ENCODE data around the gene SYT9. TPM values are rescaled to one million over a fixed set of nuclear protein-coding genes. Genes with fewer than 3 reads are reported as not detected.

Gene SYT9
- total RNA-seq, 1 donor from 2014 or later = 0.21 TPM

DNA sequence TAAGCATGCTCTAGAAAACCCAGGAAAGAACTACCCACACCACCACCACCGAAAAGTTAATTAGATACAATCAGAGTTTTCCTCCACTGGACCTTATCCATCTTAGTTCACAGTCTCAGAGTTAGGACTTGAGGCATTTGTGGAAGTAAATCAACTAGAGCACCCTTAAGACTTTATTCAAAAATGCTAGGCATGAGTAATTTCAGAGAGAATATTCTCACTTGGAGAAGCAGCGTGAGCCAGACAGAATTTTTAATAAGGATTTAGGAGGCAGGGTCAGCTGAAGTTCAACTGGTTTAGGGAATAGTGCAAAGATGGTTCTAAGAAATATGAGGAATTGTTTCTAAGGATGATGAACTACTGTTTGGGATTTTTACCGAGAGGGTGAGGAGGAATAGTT, 232.4 kb downstream of the SYT9 start:
- H3K27me3 Mint-ChIP-seq (ENCODE audit: unreplicated experiment) = no peaks in the 10 kb centered on the region
- H3K4me3 Mint-ChIP-seq (ENCODE audit: unreplicated experiment) = no peak overlapping the region
- peaks cover 4% of the 10 kb centered on the region for H3K4me1 Mint-ChIP-seq (ENCODE audit: unreplicated experiment)
- H3K36me3 Mint-ChIP-seq (ENCODE audit: low read depth, unreplicated experiment) = no peaks in the 10 kb centered on the region
- H3K27ac Mint-ChIP-seq (ENCODE audit: unreplicated experiment) = no peak overlapping the region
- TF ChIP-seq, protein P1, sequence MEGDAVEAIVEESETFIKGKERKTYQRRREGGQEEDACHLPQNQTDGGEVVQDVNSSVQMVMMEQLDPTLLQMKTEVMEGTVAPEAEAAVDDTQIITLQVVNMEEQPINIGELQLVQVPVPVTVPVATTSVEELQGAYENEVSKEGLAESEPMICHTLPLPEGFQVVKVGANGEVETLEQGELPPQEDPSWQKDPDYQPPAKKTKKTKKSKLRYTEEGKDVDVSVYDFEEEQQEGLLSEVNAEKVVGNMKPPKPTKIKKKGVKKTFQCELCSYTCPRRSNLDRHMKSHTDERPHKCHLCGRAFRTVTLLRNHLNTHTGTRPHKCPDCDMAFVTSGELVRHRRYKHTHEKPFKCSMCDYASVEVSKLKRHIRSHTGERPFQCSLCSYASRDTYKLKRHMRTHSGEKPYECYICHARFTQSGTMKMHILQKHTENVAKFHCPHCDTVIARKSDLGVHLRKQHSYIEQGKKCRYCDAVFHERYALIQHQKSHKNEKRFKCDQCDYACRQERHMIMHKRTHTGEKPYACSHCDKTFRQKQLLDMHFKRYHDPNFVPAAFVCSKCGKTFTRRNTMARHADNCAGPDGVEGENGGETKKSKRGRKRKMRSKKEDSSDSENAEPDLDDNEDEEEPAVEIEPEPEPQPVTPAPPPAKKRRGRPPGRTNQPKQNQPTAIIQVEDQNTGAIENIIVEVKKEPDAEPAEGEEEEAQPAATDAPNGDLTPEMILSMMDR (IDR thresholded peaks at IDR 0.05; ENCODE audit: unreplicated experiment) = no peak
- DNase-seq (ENCODE audit: low spot score) = no peak
- no peaks in the 10 kb centered on the region for H3K9me3 Mint-ChIP-seq (ENCODE audit: unreplicated experiment)

DNA sequence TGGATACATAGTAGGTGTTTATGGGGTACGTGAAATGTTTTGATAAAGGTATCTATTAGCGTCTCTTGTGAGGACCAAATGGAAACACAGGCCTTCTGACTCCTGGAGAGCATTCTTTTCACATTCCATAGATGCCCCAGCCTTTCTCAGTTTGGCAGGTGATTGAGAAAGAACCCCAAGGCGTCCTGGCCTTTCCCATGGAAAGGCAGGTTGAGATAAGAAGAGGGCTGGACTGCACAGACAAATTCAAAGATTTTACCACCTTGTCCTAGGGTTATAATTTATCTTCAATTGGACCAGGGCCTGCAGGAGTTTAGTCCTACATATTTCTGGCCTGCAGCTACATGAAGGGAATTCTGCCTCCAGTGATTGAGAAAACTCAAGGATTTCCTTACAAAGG, 232.9 kb downstream of the SYT9 start:
- no peak for DNase-seq (ENCODE audit: low spot score)
- TF ChIP-seq, protein P1 (IDR thresholded peaks at IDR 0.05; ENCODE audit: unreplicated experiment) = no peak
- Mint-ChIP-seq H3K9me3 (ENCODE audit: unreplicated experiment) (no peaks in the 10 kb centered on the region), H3K27ac (ENCODE audit: unreplicated experiment) (no peak overlapping the region), H3K27me3 (ENCODE audit: unreplicated experiment) (no peaks in the 10 kb centered on the region), H3K36me3 (ENCODE audit: low read depth, unreplicated experiment) (no peaks in the 10 kb centered on the region), H3K4me3 (ENCODE audit: unreplicated experiment) (no peak overlapping the region), H3K4me1 (ENCODE audit: unreplicated experiment) (peaks cover 4% of the 10 kb centered on the region)

DNA sequence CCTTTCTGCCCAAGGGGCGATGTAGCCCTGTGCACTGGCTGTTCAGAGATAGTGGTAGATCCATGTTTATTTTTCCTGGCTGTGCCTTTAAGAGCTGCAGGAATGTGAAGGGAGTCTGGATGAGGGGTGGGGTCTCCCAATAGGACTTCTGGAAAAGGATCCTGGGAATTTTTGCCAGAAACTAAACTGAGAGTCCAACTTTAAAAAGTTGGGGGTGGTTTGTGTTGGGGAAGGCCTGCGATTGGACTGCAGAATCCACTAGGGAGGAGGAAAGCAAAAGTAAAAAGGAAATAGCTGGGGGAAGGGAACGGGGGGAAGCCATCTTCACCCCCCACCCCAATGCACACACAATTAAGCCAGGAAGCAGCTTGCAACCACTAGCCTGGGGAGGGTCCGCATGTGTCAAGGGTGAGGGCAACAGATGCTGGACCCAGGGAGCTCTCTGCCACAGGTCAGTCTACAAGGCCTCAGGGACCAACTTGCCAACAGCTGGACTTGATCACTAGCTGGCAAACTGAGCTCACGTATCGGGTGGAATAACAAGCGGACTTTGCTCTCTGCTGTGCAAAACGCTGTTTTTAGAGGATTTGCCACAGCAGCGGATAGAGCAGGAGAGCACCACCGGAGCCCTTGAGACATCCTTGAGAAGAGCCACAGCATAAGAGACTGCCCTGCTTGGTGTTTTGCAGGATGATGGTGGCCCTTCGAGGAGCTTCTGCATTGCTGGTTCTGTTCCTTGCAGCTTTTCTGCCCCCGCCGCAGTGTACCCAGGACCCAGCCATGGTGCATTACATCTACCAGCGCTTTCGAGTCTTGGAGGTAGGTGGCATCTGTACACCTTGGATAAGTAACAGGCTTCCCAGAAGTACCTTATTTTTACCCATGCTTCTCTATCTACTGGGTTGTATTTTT, 233.7 kb downstream of the SYT9 start, which contains the start of gene OLFML1:
TSS of gene OLFML1 (plus strand) at position 321 of the 912 bp plus-strand sequence. CDS start at position 691, 370 bp downstream.
- no peak within 1 kb of the TSS for H3K27ac Mint-ChIP-seq (ENCODE audit: unreplicated experiment)

DNA sequence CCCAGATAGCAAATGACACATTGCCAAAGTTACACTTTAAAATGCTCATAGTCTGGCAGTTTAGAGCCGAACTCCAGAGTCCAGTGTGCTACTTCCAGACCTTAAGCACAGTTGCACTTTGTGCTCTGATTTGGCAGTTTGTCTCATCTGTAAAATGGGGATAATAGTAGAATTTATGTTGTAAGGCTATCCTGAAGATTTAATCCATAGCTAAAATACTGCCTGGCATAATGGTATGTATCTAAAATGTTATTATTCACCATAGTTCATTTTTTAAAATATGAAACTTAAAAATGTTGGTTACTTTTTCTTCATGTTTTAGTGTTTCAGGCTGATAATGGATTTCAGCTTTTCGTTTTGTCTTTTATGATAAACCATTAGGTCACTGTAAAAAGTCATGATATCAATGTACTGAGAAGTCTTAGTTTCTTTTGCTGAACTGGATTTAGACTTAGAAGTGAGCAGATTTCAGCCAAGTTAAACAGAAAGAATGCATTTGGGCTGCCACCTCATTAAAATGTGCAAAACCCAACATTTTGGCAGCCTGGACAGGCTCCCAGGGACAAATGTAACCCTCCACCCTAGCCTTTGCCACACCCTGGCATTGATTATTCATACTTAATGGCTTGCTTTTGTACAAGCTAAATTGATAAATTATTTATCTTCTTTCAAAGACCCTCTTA, 234.5 kb downstream of the SYT9 start:
- no peaks in the 10 kb centered on the region for H3K36me3 Mint-ChIP-seq (ENCODE audit: low read depth, unreplicated experiment)
- TF ChIP-seq, protein P1 (IDR thresholded peaks at IDR 0.05; ENCODE audit: unreplicated experiment) = no peak
- H3K4me1 Mint-ChIP-seq (ENCODE audit: unreplicated experiment) = peaks cover 4% of the 10 kb centered on the region
- no peak overlapping the region for H3K4me3 Mint-ChIP-seq (ENCODE audit: unreplicated experiment)
- no peak for DNase-seq (ENCODE audit: low spot score)
- H3K9me3 Mint-ChIP-seq (ENCODE audit: unreplicated experiment) = no peaks in the 10 kb centered on the region
- no peaks in the 10 kb centered on the region for H3K27me3 Mint-ChIP-seq (ENCODE audit: unreplicated experiment)
- H3K27ac Mint-ChIP-seq (ENCODE audit: unreplicated experiment) = no peak overlapping the region

More for the DNA sequence above, 233.7 kb downstream of the SYT9 start, which contains the start of gene OLFML1:
- no peak within 1 kb of the TSS for H3K4me3 Mint-ChIP-seq (ENCODE audit: unreplicated experiment)
- H3K4me1 Mint-ChIP-seq (ENCODE audit: unreplicated experiment) = peaks cover 4% of the 10 kb centered on the region
- no peaks in the 10 kb centered on the region for H3K27me3 Mint-ChIP-seq (ENCODE audit: unreplicated experiment)
- H3K9me3 Mint-ChIP-seq (ENCODE audit: unreplicated experiment) = no peaks in the 10 kb centered on the region
- no peaks in the 10 kb centered on the region for H3K36me3 Mint-ChIP-seq (ENCODE audit: low read depth, unreplicated experiment)
- no peak for DNase-seq (ENCODE audit: low spot score)
- TF ChIP-seq, protein P1 (IDR thresholded peaks at IDR 0.05; ENCODE audit: unreplicated experiment) = no peak
